ENCODE measurements around the gene CBR4. TPM values are rescaled to one million over a fixed set of nuclear protein-coding genes. Genes with fewer than 3 reads are reported as not detected.

The CBR4 gene
- total RNA-seq, 1 experiment from 2014 or later: 33.6 TPM

DNA sequence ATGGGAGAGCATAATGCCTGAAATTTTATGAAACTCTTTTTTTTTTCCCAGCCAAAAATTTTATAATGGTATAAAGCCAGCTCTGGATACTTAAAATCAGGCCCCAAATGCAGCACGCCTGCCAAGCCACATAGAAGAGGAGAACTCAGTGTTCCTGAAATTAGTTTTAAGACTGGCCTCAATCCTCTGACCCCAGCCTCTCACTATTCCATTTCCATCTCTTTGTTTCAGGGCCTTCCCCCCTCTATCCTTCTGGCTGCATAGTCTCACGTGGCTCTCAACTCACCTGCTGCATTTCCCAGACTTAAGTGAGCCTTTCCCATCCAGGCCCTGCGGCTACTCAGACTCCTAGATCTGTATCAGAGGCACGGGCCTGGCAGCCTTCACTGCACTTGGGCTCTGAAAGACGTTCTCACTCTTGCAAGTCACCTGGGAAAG, 5.2 kb upstream of the CBR4 start:
- Histone ChIP-seq H4K5ac (ENCODE audit: insufficient read length, low read depth, low read length) (no peak overlapping the region), H4K20me1 (ENCODE audit: control insufficient read depth, insufficient read depth, insufficient read length) (no peaks in the 10 kb centered on the region), H2AK5ac (ENCODE audit: insufficient read length, low read length) (no peak overlapping the region), H2AFZ (ENCODE audit: low read length) (peak overlapping the region; percentile 65), H3K79me1 (ENCODE audit: insufficient read depth, low read depth, low read length, poor library complexity, severe bottlenecking) (no peaks in the 10 kb centered on the region), H2BK120ac (ENCODE audit: low read depth, low read length, poor library complexity, severe bottlenecking) (no peak overlapping the region), H3K4me1 (ENCODE audit: insufficient read depth, low read length) (no peaks in the 10 kb centered on the region; the same call in 1 of the 2 replicates), H2BK12ac (ENCODE audit: insufficient read length, low read depth, low read length) (no peak overlapping the region), H4K8ac (replicated peaks; ENCODE audit: insufficient read length, low read depth, low read length) (no peak overlapping the region), H3K4me2 (ENCODE audit: insufficient read depth, insufficient read length, low read length) (no peak overlapping the region), H4K91ac (ENCODE audit: insufficient read length, low read depth, low read length) (no peak overlapping the region), H3K79me2 (ENCODE audit: insufficient read depth, low read length) (no peaks in the 10 kb centered on the region), H3K27ac (ENCODE audit: insufficient read length, low read depth, low read length) (no peak overlapping the region), H2BK5ac (ENCODE audit: insufficient read length, low read length) (no peak overlapping the region), H2BK15ac (ENCODE audit: low read depth, low read length) (no peak overlapping the region), H3K23ac (ENCODE audit: insufficient read length, low read depth, low read length) (no peak overlapping the region), H3K9me3 (ENCODE audit: control insufficient read depth, low read depth, low read length) (no peaks in the 10 kb centered on the region), H3K23me2 (ENCODE audit: insufficient read length, low read depth, low read length, poor library complexity, severe bottlenecking) (peaks cover 3% of the 10 kb centered on the region), H3K18ac (ENCODE audit: insufficient read length, low read depth, low read length) (no peak overlapping the region), H3T11ph (ENCODE audit: low read length) (no peak overlapping the region), H2BK20ac (ENCODE audit: low read depth, low read length, poor library complexity, severe bottlenecking) (no peak overlapping the region), H3K14ac (ENCODE audit: insufficient read depth, low read length) (no peak overlapping the region), H3K9ac (ENCODE audit: extremely low read depth, insufficient read length, low read length) (no peak overlapping the region), H3K4ac (ENCODE audit: low read depth, low read length) (no peak overlapping the region), H3K56ac (ENCODE audit: insufficient read length, low read depth, low read length) (no peak overlapping the region), H3K27me3 (ENCODE audit: insufficient read depth, low read length) (no peaks in the 10 kb centered on the region)
- Mint-ChIP-seq H3K27me3 (ENCODE audit: low read depth) (no peaks in the 10 kb centered on the region; the same call in 1 of the 2 replicates), H3K9me3 (no peaks in the 10 kb centered on the region), H3K4me3 (no peak overlapping the region), H3K27ac (peak overlapping the region in 1 of 3 experiments; percentile 50; a peak in 1 of 7 replicates), H3K36me3 (ENCODE audit: insufficient read depth in 1 of 3, low read depth in 3 of 3) (no peaks in the 10 kb centered on the region), H3K4me1 (peaks cover 26 to 41% of the 10 kb centered on the region in 2 experiments)
- WGBS (ENCODE audit: extremely low coverage, insufficient read length, low lambda C conversion rate): no CpG with 5 or more reads among the region's 5 CpGs
- TF ChIP-seq, protein P1, sequence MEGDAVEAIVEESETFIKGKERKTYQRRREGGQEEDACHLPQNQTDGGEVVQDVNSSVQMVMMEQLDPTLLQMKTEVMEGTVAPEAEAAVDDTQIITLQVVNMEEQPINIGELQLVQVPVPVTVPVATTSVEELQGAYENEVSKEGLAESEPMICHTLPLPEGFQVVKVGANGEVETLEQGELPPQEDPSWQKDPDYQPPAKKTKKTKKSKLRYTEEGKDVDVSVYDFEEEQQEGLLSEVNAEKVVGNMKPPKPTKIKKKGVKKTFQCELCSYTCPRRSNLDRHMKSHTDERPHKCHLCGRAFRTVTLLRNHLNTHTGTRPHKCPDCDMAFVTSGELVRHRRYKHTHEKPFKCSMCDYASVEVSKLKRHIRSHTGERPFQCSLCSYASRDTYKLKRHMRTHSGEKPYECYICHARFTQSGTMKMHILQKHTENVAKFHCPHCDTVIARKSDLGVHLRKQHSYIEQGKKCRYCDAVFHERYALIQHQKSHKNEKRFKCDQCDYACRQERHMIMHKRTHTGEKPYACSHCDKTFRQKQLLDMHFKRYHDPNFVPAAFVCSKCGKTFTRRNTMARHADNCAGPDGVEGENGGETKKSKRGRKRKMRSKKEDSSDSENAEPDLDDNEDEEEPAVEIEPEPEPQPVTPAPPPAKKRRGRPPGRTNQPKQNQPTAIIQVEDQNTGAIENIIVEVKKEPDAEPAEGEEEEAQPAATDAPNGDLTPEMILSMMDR (conservative IDR thresholded peaks at IDR 0.05): no peak
- peak; percentile 35 for DNase-seq
